Measurements from ENCODE around the gene EIPR1.

The EIPR1 gene

DNA sequence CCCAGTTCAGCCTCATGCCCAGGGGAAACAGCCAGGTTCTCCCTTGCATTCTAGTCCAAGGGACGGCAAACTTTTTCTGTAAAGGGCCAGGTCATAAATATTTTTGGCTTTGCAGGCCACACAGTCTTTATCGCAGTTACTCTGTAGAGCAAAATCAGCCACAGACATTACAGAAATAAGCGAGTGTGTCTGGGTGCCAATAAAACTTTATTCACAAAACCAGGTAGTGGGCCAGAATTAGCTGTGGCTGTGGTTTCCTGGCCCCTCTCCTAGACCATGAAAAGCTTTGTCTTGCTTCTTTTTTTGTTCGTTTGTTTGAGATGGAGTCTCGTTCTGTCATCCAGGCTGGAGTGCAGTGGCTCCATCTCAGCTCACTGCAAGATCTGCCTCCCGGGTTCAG, 80.1 kb downstream of the EIPR1 start:
- TF ChIP-seq, protein P1, sequence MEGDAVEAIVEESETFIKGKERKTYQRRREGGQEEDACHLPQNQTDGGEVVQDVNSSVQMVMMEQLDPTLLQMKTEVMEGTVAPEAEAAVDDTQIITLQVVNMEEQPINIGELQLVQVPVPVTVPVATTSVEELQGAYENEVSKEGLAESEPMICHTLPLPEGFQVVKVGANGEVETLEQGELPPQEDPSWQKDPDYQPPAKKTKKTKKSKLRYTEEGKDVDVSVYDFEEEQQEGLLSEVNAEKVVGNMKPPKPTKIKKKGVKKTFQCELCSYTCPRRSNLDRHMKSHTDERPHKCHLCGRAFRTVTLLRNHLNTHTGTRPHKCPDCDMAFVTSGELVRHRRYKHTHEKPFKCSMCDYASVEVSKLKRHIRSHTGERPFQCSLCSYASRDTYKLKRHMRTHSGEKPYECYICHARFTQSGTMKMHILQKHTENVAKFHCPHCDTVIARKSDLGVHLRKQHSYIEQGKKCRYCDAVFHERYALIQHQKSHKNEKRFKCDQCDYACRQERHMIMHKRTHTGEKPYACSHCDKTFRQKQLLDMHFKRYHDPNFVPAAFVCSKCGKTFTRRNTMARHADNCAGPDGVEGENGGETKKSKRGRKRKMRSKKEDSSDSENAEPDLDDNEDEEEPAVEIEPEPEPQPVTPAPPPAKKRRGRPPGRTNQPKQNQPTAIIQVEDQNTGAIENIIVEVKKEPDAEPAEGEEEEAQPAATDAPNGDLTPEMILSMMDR (conservative IDR thresholded peaks at IDR 0.05) = no peak
- no peak for TF ChIP-seq ZFX (IDR thresholded peaks at IDR 0.05)
- no peak overlapping the region for H3K27ac ChIP-seq

DNA sequence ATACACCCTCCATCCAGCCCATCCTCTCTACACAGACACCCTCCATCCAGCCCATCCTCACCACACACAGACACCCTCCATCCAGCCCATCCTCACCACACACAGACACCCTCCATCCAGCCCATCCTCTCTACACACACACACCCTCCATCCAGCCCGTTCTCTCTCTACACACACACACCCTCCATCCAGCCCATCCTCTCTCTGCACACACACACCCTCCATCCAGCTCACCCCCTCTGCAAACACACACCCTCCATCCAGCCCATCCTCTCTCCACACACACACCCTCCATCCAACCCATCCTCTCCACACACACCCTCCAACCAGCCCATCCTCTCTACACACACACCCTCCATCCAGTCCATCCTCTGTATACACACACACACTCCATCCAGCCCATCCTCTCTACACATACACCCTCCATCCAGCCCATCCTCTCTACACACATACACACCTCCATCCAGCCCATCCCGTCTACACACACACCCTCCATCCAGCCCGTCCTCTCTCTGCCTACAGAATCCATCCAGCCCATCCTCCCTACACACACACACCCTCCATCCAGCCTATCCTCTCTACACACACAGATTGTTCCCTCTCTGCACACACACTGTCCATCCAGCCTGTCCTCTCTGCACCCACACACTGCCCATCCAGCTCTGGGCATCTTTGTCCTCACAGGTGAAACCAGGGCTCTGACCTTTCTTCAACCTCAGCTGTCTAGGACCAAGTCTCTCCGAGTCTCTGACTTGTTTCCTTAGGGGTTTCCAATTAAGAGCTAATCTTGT, 81.2 kb downstream of the EIPR1 start:
- H3K27ac ChIP-seq = no peak overlapping the region
- TF ChIP-seq, protein P1 (conservative IDR thresholded peaks at IDR 0.05) = no peak
- TF ChIP-seq ZFX (IDR thresholded peaks at IDR 0.05) = no peak

DNA sequence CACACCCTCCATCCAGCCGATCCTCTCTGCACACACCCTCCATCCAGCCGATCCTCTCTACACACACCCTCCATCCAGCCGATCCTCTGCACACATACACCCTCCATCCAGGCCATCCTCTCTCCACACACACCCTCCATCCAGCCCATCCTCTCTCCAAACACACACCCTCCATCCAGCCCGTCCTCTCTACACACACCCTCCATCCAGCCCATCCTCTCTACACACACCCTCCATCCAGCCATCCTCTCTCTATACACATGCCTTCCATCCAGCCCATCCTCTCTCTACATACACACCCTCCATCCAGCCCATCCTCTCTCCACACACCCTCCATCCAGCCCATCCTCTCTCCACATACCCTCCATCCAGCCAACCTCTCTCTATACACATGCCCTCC, 83.1 kb downstream of the EIPR1 start:
- H3K27ac ChIP-seq = no peak overlapping the region
- TF ChIP-seq ZFX (IDR thresholded peaks at IDR 0.05) = no peak
- TF ChIP-seq, protein P1 (conservative IDR thresholded peaks at IDR 0.05) = no peak

DNA sequence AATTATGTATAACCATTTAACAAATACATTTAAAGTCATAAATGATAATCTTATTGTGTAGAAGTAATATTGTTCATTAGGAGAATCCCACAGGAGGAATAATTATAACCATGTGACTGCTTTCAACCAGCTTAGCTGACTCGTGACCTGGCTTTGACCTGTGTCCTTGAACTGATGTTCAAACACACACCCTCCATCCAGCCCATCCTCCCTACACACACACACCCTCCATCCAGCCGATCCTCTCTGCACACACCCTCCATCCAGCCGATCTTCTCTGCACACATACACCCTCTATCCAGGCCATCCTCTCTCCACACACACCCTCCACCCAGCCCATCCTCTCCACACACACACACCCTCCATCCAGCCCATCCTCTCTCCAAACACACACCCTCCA, 83.5 kb downstream of the EIPR1 start:
- H3K27ac ChIP-seq = no peak overlapping the region
- no peak for TF ChIP-seq ZFX (IDR thresholded peaks at IDR 0.05)
- TF ChIP-seq, protein P1 (conservative IDR thresholded peaks at IDR 0.05) = no peak

DNA sequence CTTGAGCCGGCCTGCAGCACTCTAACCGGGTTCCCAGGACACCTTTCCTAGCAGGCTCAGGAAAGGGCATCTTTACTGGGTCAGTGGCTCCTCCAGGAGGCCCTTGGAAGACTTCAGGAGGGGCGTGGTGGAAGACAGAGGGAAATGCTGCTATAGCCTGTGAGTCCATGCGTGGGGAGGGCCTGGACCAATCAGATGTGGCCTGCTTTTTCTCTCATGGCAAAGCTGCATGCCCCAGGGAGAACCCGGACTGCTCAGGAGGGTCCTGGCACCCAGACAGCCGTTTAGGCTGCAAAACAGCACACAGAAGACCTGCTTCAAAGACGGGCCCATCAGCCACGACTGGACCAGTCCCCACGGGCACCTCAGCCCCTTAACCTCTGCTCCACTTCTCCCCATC, 84.4 kb downstream of the EIPR1 start:
- no peak overlapping the region for H3K27ac ChIP-seq
- TF ChIP-seq, protein P1 (conservative IDR thresholded peaks at IDR 0.05) = no peak
- TF ChIP-seq ZFX (IDR thresholded peaks at IDR 0.05) = no peak

DNA sequence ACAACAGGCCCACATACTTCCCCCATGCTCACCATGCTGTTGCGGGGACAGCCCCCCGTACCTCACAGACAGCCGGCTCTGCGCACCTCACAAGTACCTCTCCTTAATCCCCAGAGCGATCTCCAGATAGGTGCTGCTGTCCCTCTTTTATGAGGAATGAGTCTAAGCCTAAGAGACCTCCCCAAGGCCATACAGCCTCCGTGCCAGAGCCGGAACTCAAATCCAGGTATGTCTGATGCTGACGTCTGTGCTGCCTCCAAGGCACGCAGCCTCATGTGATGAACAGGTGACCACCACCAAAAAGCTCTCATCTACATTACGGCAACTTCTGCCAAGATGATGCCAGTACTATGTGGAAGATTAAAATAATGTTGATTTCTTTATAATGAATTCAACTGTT, 85.2 kb downstream of the EIPR1 start:
- TF ChIP-seq ZFX (IDR thresholded peaks at IDR 0.05) = no peak
- TF ChIP-seq, protein P1 (conservative IDR thresholded peaks at IDR 0.05) = no peak
- H3K27ac ChIP-seq = no peak overlapping the region

DNA sequence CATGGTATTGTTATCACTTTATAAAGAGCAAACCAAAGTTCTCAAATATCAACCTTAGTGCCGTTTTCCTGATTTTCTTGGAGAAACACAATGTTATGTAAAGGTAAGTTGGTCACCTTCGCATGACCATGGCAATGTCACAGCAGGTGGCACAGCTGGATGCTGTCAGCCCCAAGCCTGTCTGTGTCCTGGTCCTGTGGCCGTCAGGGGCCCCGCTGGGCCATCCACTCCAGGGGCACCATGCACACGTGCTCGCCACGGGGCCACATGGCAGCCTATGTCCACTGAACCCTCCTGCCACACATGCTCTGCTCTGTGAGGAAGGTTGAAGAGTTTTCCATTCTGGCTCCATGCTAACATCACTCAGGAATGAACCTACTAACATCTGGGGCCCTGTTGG, 85.9 kb downstream of the EIPR1 start:
- TF ChIP-seq, protein P1 (conservative IDR thresholded peaks at IDR 0.05) = no peak
- TF ChIP-seq ZFX (IDR thresholded peaks at IDR 0.05) = no peak
- no peak overlapping the region for H3K27ac ChIP-seq
